ENCODE results near the gene TBP.

GRCh38 chr6:170532867-170533488 is 21.2 kb upstream of the TBP start:
- TF ChIP-seq, protein P1, sequence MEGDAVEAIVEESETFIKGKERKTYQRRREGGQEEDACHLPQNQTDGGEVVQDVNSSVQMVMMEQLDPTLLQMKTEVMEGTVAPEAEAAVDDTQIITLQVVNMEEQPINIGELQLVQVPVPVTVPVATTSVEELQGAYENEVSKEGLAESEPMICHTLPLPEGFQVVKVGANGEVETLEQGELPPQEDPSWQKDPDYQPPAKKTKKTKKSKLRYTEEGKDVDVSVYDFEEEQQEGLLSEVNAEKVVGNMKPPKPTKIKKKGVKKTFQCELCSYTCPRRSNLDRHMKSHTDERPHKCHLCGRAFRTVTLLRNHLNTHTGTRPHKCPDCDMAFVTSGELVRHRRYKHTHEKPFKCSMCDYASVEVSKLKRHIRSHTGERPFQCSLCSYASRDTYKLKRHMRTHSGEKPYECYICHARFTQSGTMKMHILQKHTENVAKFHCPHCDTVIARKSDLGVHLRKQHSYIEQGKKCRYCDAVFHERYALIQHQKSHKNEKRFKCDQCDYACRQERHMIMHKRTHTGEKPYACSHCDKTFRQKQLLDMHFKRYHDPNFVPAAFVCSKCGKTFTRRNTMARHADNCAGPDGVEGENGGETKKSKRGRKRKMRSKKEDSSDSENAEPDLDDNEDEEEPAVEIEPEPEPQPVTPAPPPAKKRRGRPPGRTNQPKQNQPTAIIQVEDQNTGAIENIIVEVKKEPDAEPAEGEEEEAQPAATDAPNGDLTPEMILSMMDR (IDR thresholded peaks at IDR 0.05; ENCODE audit: borderline replicate concordance, extremely low read depth, low read length, poor library complexity, severe bottlenecking): no peak
- TF ChIP-seq EZH2 (IDR thresholded peaks at IDR 0.05; ENCODE audit: borderline replicate concordance, low read depth, low read length, severe bottlenecking): no peak
